Measurements from ENCODE around the gene ACAP1. TPM values are rescaled to one million over a fixed set of nuclear protein-coding genes. Genes with fewer than 3 reads are reported as not detected.

ACAP1 gene
- total RNA-seq, 1 experiment from 2014 or later = 58.6 TPM

DNA sequence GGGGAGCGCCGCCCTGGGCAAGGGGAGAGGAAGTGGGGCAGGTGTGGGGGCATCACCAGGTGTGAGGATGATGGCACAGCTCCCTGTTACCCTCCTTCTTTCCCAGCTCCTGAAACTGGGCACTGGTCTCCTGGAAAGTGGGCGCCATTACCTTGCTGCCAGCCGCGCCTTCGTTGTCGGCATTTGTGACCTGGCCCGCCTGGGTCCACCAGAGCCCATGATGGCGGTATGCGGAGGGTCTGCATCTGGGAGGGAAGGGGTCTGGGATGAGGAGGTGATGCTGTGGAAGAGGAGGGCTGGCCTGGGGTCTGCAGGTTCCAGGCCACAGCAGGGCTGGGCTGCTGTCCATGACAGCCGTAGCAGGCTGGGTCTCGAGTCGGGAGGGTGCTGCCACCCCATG, 5.5 kb downstream of the ACAP1 start:
- no peak for ATAC-seq
- POLR2A ChIA-PET = no interaction called here
- Mint-ChIP-seq H3K27me3 (ENCODE audit: low read depth) (no peaks in the 10 kb centered on the region), H3K4me3 (no peak overlapping the region), H3K4me1 (peaks cover 12% of the 10 kb centered on the region), H3K36me3 (peaks cover 6% of the 10 kb centered on the region; the same call in 1 of the 2 replicates), H3K9me3 (no peaks in the 10 kb centered on the region), H3K27ac (no peak overlapping the region)
- CTCF ChIA-PET = no interaction called here
- TF ChIP-seq, protein P1, sequence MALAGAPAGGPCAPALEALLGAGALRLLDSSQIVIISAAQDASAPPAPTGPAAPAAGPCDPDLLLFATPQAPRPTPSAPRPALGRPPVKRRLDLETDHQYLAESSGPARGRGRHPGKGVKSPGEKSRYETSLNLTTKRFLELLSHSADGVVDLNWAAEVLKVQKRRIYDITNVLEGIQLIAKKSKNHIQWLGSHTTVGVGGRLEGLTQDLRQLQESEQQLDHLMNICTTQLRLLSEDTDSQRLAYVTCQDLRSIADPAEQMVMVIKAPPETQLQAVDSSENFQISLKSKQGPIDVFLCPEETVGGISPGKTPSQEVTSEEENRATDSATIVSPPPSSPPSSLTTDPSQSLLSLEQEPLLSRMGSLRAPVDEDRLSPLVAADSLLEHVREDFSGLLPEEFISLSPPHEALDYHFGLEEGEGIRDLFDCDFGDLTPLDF (CRISPR knock-in tag; IDR thresholded peaks at IDR 0.05) = no peak
- TF ChIP-seq ZNF232 (CRISPR knock-in tag; IDR thresholded peaks at IDR 0.05) = no peak
- TF ChIP-seq NR3C1 (CRISPR knock-in tag; conservative IDR thresholded peaks at IDR 0.05; ENCODE audit: low read depth) = no peak
- TF ChIP-seq PRRX2 (CRISPR knock-in tag; IDR thresholded peaks at IDR 0.05) = no peak
- no peak for TF ChIP-seq KAT7 (CRISPR knock-in tag; IDR thresholded peaks at IDR 0.05; ENCODE audit: borderline replicate concordance)
- TF ChIP-seq NFE2L1 (CRISPR knock-in tag; IDR thresholded peaks at IDR 0.05) = no peak
- TF ChIP-seq, protein P2, sequence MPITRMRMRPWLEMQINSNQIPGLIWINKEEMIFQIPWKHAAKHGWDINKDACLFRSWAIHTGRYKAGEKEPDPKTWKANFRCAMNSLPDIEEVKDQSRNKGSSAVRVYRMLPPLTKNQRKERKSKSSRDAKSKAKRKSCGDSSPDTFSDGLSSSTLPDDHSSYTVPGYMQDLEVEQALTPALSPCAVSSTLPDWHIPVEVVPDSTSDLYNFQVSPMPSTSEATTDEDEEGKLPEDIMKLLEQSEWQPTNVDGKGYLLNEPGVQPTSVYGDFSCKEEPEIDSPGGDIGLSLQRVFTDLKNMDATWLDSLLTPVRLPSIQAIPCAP (CRISPR knock-in tag; IDR thresholded peaks at IDR 0.05) = no peak
- TF ChIP-seq MXD4 (CRISPR knock-in tag; IDR thresholded peaks at IDR 0.05; ENCODE audit: borderline replicate concordance) = no peak
- TF ChIP-seq, protein P3, sequence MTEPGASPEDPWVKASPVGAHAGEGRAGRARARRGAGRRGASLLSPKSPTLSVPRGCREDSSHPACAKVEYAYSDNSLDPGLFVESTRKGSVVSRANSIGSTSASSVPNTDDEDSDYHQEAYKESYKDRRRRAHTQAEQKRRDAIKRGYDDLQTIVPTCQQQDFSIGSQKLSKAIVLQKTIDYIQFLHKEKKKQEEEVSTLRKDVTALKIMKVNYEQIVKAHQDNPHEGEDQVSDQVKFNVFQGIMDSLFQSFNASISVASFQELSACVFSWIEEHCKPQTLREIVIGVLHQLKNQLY (CRISPR knock-in tag; IDR thresholded peaks at IDR 0.05) = no peak
- TF ChIP-seq, protein P4, sequence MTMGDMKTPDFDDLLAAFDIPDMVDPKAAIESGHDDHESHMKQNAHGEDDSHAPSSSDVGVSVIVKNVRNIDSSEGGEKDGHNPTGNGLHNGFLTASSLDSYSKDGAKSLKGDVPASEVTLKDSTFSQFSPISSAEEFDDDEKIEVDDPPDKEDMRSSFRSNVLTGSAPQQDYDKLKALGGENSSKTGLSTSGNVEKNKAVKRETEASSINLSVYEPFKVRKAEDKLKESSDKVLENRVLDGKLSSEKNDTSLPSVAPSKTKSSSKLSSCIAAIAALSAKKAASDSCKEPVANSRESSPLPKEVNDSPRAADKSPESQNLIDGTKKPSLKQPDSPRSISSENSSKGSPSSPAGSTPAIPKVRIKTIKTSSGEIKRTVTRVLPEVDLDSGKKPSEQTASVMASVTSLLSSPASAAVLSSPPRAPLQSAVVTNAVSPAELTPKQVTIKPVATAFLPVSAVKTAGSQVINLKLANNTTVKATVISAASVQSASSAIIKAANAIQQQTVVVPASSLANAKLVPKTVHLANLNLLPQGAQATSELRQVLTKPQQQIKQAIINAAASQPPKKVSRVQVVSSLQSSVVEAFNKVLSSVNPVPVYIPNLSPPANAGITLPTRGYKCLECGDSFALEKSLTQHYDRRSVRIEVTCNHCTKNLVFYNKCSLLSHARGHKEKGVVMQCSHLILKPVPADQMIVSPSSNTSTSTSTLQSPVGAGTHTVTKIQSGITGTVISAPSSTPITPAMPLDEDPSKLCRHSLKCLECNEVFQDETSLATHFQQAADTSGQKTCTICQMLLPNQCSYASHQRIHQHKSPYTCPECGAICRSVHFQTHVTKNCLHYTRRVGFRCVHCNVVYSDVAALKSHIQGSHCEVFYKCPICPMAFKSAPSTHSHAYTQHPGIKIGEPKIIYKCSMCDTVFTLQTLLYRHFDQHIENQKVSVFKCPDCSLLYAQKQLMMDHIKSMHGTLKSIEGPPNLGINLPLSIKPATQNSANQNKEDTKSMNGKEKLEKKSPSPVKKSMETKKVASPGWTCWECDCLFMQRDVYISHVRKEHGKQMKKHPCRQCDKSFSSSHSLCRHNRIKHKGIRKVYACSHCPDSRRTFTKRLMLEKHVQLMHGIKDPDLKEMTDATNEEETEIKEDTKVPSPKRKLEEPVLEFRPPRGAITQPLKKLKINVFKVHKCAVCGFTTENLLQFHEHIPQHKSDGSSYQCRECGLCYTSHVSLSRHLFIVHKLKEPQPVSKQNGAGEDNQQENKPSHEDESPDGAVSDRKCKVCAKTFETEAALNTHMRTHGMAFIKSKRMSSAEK (CRISPR knock-in tag; IDR thresholded peaks at IDR 0.05; ENCODE audit: borderline replicate concordance) = no peak
- TF ChIP-seq SP1 (CRISPR knock-in tag; conservative IDR thresholded peaks at IDR 0.05) = no peak
- DNase-seq (ENCODE audit: low spot score) = no peak

DNA sequence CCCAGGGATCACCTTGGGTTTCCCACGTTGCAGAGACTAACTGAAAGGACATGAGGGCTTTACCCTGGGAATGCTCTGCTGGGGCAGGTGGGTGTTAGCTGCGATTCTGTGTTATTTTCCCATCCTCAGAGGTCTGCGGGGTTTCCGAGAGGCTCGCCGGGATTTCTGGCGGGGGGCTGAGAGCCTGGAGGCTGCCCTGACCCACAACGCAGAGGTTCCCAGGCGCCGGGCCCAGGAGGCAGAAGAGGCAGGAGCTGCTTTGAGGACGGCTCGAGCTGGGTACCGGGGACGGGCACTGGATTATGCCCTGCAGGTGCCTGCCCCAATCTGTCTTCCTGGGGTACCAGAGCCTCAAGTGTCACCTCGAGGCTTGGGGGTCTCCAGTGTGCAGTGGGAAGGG, 6.9 kb downstream of the ACAP1 start:
- ATAC-seq (no peak), DNase-seq (ENCODE audit: low spot score) (no peak)
- ChIA-PET CTCF (interaction anchor here (1.2 to 1.5 kb wide), 2 partner anchors 17 to 51 kb away, joined by 3 to 6 read pairs; partner anchors contain the start of gene PLSCR3), POLR2A (interaction anchor here (0.8 kb wide), 1 partner anchor 19 kb away, joined by 3 read pairs; no protein-coding TSS in a partner anchor)
- H3K9me3 Mint-ChIP-seq = no peaks in the 10 kb centered on the region
- peaks cover 3% of the 10 kb centered on the region; the same call in 1 of the 2 replicates for H3K36me3 Mint-ChIP-seq
- no peak overlapping the region for H3K4me3 Mint-ChIP-seq
- H3K4me1 Mint-ChIP-seq = no peaks in the 10 kb centered on the region
- H3K27me3 Mint-ChIP-seq (ENCODE audit: low read depth) = no peaks in the 10 kb centered on the region; the same call in 1 of the 2 replicates
- H3K27ac Mint-ChIP-seq = no peak overlapping the region
- TF ChIP-seq, protein P5, sequence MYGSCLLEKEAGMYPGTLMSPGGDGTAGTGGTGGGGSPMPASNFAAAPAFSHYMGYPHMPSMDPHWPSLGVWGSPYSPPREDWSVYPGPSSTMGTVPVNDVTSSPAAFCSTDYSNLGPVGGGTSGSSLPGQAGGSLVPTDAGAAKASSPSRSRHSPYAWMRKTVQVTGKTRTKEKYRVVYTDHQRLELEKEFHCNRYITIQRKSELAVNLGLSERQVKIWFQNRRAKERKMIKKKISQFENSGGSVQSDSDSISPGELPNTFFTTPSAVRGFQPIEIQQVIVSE (CRISPR knock-in tag; IDR thresholded peaks at IDR 0.05; ENCODE audit: borderline replicate concordance) = no peak
- TF ChIP-seq, protein P6, sequence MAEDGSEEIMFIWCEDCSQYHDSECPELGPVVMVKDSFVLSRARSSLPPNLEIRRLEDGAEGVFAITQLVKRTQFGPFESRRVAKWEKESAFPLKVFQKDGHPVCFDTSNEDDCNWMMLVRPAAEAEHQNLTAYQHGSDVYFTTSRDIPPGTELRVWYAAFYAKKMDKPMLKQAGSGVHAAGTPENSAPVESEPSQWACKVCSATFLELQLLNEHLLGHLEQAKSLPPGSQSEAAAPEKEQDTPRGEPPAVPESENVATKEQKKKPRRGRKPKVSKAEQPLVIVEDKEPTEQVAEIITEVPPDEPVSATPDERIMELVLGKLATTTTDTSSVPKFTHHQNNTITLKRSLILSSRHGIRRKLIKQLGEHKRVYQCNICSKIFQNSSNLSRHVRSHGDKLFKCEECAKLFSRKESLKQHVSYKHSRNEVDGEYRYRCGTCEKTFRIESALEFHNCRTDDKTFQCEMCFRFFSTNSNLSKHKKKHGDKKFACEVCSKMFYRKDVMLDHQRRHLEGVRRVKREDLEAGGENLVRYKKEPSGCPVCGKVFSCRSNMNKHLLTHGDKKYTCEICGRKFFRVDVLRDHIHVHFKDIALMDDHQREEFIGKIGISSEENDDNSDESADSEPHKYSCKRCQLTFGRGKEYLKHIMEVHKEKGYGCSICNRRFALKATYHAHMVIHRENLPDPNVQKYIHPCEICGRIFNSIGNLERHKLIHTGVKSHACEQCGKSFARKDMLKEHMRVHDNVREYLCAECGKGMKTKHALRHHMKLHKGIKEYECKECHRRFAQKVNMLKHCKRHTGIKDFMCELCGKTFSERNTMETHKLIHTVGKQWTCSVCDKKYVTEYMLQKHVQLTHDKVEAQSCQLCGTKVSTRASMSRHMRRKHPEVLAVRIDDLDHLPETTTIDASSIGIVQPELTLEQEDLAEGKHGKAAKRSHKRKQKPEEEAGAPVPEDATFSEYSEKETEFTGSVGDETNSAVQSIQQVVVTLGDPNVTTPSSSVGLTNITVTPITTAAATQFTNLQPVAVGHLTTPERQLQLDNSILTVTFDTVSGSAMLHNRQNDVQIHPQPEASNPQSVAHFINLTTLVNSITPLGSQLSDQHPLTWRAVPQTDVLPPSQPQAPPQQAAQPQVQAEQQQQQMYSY (CRISPR knock-in tag; IDR thresholded peaks at IDR 0.05) = no peak
- TF ChIP-seq, protein P7, sequence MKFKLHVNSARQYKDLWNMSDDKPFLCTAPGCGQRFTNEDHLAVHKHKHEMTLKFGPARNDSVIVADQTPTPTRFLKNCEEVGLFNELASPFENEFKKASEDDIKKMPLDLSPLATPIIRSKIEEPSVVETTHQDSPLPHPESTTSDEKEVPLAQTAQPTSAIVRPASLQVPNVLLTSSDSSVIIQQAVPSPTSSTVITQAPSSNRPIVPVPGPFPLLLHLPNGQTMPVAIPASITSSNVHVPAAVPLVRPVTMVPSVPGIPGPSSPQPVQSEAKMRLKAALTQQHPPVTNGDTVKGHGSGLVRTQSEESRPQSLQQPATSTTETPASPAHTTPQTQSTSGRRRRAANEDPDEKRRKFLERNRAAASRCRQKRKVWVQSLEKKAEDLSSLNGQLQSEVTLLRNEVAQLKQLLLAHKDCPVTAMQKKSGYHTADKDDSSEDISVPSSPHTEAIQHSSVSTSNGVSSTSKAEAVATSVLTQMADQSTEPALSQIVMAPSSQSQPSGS (CRISPR knock-in tag; IDR thresholded peaks at IDR 0.05; ENCODE audit: borderline replicate concordance, low read depth) = no peak
- TF ChIP-seq, protein P2 (CRISPR knock-in tag; IDR thresholded peaks at IDR 0.05) = no peak
- no peak for TF ChIP-seq IRF2 (CRISPR knock-in tag; IDR thresholded peaks at IDR 0.05; ENCODE audit: borderline replicate concordance, low read depth)
- no peak for TF ChIP-seq GTF2I (CRISPR knock-in tag; conservative IDR thresholded peaks at IDR 0.05)
- TF ChIP-seq, protein P8, sequence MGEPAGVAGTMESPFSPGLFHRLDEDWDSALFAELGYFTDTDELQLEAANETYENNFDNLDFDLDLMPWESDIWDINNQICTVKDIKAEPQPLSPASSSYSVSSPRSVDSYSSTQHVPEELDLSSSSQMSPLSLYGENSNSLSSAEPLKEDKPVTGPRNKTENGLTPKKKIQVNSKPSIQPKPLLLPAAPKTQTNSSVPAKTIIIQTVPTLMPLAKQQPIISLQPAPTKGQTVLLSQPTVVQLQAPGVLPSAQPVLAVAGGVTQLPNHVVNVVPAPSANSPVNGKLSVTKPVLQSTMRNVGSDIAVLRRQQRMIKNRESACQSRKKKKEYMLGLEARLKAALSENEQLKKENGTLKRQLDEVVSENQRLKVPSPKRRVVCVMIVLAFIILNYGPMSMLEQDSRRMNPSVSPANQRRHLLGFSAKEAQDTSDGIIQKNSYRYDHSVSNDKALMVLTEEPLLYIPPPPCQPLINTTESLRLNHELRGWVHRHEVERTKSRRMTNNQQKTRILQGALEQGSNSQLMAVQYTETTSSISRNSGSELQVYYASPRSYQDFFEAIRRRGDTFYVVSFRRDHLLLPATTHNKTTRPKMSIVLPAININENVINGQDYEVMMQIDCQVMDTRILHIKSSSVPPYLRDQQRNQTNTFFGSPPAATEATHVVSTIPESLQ (CRISPR knock-in tag; IDR thresholded peaks at IDR 0.05) = no peak
- TF ChIP-seq GRHL2 (CRISPR knock-in tag; IDR thresholded peaks at IDR 0.05; ENCODE audit: insufficient replicate concordance, severe bottlenecking) = no peak
- TF ChIP-seq NFYB (CRISPR knock-in tag; conservative IDR thresholded peaks at IDR 0.05; ENCODE audit: low read depth) = no peak
